8988T (cell line): ENCODE measurements around the gene RPS26.
"Not testable (repeated sequence)": the region's sequence is repeated elsewhere in the genome, so short reads cannot be mapped to it uniquely, and the experiment has no call there.

Experiments
- DNase-seq: peaks from one replicate; pipeline ENCODE4 v3.0.0; 2011

The RPS26 gene

DNA sequence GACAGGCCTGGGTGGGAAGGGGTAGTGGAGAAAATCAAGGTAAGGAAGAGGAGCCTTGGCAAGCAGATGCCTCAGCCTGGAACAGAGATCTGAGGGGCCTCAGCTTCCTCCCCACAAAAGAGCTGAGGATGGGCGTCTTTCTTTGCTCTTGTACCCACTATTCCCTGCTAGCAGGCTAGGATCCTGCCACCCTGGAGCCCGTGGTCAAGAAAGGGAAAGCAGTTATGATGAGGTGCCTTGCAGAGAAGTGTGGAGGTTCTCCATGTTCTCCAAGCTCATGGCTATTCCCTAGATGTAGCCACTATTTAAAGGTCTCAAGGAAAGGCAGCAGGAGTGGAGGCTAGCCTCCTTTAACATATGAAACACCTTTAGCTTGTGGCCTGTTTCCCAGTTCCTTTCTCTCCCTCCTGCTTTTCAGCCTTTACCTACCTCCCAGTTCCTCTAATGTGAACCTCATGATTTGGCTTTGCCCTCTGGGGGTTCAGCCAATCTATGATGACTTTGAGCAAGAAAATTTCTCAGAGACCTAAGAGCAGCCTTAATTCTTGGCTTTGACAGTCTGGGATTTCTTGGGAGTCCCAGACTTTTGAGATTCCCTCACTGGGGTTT is 19.7 kb upstream of the RPS26 start:
- no peak for DNase-seq

DNA sequence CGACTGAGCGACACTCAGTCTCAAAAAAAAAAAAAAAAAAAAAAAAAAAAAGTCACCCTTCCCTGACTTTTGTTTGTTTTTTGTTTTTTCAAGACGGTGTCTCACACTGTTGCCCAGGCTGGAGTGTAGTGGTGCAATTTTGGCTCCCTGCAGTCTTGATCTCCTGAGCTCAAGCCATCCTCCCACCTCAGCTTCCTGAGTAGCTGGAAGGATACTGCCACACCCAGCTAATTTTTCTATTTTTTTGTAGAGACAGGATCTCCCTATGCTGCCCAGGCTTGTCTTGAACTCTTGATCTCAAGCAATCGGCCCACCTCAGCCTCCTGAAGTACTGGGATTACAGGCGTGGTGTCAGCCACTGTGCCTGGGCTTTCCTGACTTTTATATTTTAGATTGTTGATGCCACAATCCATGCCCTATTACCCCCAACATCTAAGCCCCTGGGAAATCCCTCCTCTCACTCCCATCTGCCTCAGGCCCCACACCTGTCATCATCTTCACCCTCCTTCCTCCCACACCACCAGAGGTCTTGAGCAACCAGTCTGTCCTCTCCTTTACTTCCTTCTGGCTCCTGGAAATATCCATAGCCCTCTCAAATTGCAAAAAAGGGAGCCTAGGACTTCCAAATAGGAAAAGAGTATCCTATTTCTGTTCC is 13.1 kb upstream of the RPS26 start:
- no peak for DNase-seq

DNA sequence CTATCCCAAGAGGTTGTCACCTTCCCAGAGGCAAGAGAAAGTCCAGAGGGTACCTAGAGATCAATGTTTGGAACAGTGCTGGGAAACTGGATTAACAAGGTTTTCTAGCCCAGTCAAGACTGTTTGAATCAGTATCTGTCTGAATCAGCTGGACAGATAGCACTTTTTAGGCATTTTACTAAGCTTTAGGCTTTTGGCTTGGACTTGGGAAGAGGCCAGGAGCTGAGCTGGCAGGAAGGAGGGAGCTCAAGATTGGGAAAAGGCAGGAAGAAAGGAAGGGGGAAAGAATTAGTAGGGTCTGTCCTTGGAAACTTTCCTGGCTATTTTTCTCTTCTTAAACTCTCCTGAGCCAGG is 12.6 kb upstream of the RPS26 start:
- no peak for DNase-seq

DNA sequence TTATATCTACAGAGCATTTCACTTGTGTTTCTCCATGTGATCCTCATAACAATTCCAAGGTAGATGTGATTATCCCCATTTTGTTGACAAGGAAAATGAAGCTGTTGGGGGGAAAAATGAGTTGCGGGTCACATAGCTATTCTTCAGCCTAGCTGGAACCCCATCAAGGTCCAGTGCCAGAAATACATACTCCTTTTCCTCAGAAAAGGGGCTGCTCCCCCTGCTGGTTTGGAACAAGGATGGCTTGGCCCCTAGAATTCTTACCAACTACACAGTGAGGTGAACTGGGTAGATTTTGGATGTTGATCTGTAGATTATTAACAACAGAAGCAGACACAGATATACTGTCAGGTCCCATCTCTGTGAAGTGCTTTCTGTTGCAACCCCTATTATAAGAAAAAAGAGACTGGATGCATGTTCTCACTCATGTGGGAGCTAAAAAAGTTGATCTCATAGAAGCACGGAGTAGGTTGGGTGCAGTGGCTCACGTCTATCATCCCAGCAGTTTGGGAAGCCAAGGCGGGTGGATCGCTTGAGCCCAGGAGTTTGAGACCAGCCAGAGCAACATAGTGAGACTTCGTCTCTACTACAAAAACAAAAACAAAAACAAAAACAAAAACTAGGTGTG is 11.9 kb upstream of the RPS26 start:
- DNase-seq = no peak

DNA sequence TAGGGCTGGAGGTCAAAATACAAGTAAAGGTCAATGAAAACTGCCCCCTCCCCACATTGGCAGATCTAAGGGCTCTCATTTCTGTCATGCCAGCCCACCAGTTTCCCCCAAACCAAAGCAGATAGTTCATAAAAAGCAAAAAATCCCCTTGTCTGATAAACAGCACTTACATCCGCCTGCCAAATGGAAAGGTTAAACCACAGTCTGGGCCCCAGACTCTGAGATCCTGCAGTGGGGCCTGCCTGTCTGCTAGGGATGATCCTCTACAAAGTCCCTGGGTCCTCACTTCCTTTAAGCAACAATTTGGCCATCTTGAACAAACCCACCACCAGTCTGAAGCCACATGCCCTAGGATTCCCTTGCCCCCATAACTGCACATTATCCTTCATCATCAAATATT is 9.7 kb upstream of the RPS26 start:
- DNase-seq = no peak

DNA sequence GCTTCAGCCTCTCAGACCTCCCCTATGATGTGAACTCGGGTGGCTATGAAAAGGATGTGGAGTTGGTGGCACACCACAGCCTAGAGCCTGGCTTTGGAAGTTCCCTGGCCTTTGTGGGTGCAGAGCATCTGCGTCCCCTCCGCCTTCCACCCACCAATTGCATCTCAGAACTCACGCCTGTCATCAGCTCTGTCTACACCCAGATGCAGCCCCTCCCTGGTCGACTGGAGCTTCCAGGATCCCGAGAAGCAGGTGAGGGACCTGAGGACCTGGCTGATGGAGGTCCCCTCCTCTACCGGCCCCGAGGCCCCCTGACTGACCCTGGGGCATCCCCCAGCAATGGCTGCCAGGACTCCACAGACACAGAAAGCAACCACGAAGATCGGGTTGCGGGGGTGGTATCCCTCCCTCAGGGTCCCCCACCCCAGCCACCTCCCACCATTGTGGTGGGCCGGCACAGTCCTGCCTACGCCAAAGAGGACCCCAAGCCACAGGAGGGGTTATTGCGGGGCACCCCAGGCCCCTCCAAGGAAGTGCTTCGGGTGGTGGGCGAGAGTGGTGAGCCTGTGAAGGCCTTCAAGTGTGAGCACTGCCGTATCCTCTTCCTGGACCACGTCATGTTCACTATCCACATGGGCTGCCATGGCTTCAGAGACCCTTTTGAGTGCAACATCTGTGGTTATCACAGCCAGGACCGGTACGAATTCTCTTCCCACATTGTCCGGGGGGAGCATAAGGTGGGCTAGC is 7.0 kb upstream of the RPS26 start:
- no peak for DNase-seq

DNA sequence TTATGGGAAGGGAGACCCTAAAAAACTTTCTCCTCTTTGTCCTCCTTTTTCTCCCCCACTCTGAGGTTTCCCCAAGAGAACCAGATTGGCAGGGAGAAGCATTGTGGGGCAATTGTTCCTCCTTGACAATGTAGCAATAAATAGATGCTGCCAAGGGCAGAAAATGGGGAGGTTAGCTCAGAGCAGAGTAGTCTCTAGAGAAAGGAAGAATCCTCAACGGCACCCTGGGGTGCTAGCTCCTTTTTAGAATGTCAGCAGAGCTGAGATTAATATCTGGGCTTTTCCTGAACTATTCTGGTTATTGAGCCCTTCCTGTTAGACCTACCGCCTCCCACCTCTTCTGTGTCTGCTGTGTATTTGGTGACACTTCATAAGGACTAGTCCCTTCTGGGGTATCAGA is 4.6 kb upstream of the RPS26 start:
- DNase-seq = no peak

DNA sequence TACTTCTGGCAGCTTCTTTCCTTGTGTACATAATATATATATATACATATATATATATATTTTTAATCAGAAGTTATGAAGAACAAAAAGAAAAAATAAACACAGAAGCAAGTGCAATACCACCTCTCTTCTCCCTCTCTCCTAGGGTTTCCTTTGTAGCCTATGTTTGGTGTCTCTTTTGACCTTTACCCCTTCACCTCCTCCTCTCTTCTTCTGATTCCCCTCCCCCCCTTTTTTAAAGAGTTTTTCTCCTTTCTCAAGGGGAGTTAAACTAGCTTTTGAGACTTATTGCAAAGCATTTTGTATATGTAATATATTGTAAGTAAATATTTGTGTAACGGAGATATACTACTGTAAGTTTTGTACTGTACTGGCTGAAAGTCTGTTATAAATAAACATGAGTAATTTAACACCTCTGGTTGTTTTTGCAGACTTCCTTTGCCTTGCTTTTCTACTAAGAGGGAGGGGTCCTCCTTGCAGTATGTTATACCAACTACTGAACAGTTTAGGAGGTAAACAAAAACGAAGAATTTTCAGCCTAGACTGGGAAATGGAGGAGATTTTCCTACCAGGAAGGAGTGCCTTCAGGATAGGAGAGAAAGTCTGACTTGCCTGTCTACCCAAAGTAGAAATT is 3.6 kb upstream of the RPS26 start:
- DNase-seq = no peak

DNA sequence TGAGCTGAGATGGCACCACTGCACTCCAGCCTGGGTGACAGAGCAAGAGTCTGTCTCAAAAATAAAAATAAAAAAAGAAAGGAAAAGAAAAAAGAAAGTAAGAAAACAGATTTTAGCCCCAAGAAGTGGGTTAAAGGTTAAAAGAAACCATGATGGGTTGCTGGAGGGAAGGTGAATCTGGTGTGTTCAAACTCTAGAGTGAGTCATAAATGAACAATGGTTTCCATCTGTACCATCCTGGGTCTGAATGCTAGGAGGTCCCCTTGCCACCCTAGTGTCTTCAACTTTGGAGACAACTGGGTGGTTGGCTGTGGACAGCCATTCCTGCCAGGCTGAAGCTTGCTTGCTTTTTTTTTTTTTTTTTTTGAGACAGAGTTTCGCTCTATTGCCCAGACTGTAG is 1.6 kb upstream of the RPS26 start:
- no peak for DNase-seq

DNA sequence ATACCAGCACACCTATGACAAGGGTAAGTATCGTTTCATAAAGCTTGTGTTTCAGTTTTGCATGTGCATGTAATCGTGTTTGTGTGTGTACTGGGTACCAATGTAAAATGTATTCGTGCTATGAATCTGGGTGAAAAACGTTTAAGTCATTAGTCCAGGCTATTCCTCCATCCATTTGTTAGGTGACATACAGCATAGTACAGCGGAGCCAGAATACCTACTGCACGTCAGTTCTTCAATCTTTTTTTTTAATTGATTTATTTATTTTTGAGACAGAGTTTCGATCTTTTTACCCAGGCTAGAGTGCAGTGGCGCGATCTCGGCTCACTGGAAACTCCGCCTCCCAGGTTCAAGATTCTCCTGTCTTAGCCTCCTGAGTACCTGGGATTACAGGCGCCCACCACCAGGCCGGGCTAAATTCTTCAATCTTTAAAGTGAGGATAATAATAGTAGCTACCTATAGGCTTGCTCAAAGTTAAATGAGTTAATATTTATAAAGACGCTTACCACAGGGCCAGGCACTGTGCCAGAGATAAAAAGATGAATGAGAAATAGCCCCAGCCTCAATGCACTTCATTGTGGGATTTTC is 661 bp upstream of the RPS26 start:
- DNase-seq = no peak

DNA sequence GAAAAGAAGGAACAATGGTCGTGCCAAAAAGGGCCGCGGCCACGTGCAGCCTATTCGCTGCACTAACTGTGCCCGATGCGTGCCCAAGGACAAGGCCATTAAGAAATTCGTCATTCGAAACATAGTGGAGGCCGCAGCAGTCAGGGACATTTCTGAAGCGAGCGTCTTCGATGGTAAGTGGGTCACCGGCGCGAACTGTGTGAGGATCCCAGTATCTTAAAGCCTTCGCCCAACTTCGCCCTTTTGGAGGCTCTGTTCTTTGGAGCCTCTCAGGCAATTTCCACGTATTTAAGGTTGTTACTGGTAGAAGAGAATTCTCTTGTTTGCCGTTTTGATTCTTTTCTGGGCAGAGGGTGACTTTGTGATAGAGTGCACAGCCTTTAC is 704 bp downstream of the RPS26 start:
- not testable (repeated sequence) for DNase-seq

DNA sequence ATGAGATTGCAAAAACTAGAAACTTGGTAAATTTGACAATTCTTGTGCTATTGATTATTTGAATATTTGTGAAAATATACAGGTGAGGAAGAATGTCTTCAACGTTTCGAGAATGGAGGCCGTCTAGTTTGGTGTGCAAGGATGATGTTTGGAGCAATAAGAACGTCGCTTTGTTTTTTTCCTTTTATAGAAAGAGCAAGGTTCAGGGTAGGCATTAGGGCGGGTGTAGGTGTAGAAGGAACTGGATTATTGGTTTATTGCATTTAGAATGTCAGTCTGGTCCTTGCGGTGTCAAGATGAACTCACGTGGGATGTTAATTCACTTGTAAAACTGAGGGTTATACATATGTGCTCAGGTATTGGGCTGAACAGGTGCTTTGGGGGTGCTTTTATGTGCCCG is 1.1 kb downstream of the RPS26 start:
- DNase-seq = no peak

DNA sequence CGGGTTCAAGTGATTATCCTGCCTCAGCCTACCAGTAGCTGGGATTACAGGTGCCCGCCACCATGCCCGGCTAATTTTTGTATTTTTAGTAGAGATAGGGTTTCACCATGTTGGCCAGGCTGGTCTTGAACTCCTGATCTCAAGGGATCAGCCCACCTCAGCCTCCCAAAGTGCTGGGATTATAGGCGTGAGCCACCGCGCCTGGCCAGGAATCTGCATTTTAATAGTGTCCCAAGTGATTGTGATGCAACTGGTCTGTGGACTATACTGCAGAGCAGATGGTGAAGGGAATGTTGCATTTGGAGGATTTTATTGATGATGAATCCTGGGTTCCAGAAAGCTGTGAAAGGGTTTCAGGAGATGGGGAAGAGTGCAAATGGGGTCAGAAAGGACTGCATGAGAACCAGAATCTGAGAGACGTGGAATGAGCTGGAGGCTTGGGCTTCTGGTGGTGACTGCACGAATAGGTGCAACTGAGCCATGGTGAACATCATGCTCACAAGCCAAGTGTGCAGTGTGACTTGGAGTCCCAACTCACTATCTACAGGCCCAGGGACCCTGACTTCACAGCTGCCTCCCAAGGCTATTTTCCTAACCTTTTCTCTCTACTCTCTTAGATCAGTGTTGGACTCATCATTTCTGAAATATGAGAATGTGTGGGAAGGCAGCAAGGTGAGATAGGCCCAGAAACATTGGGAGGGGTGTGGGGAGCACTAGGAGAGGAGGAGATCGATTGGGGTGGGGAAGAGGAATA is 4.5 kb downstream of the RPS26 start:
- no peak for DNase-seq

DNA sequence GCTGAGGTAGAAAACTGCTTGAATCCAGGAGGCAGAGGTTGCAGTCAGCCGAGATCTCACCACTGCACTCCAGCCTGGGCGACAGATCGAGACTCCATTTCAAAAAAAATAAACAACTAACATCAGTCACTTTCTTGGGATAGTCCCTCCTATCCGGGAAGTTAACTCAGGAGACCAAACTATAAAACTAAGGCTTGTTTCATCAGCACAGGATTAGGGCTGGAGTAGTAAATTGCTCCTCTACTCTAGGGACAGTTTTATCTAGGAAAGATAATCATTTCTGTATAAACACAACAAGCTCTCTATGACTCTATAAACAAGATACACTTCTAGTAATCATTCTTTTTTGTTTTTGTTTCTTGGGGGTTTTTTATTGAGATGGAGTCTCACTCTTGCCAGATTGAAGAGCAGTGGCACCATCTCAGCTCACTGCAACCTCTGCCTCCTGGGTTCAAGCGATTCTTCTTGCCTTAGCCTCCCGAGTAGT is 11.7 kb downstream of the RPS26 start:
- DNase-seq = no peak

DNA sequence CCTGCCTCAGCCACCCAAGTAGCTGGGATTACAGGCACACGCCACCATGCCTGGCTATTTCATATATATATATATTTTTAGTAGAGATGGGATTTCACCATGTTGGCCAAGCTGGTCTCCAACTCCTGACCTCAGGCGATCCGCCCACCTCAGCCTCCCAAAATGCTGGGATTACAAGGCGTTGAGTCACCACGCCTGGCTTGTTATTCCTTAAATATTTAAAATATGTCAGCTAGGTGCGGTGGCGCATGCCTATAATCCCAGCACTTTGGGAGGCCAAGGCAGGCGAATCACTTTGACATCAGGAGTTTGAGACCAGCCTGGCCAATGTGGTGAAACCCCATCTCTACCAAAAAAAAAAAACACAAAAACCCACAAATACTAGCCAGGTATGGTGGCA is 18.2 kb downstream of the RPS26 start:
- not testable (repeated sequence) for DNase-seq

DNA sequence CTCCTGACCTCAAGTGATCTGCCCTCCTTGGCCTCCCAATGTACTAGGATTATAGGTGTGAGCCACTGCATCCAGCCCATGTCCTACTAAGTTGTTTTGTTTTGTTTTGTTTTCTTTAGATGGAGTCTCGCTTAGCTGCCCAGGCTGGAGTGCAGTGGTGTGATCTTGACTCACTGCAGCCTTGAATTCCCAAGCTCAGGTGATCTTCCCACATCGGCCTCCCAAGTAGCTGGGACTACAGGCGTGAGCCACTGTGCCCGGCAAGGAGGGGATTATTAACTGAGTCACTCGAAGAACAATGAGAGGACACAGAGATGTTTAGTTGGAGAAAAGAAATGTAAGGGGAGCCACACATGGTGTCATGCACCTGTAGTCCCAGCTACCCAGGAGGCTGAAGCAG is 20.3 kb downstream of the RPS26 start:
- no peak for DNase-seq

DNA sequence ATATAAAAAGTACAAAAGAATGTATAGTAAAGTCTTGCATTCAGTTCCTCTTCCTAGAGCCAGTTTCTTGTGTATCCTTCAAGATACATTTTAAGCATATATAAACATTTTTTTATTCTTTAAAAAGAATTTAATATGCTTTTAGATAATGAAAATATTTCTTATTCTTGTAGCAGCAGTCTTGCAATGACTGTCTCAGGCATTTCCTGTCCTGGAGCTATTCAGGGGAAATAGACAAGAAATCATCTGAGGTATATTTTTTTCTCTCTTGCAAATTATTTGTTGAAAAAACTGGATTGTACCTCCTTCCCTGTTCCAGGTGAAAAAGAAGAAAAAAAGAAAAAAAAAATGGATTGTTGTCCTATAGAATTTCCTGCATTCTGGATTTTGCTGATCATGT is 21.3 kb downstream of the RPS26 start:
- no peak for DNase-seq

DNA sequence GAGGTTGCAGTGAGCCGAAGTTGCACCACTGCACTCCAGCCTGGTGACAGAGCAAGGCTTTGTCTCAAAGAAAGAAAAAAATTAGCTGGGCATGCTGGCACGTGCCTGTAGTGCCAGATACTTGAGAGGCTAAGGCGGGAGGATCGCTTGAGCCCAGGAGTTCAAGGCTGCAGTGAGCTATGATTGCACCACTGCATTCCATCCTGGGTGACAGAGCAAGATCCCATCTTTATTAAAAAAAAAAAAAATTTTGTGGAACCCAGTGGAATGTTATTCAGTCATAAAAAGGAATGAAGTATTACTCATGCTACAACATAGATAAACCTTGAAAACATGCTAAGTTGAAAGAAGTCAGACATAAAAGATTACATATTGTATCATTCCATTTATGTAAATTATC is 29.9 kb downstream of the RPS26 start:
- DNase-seq = no peak

DNA sequence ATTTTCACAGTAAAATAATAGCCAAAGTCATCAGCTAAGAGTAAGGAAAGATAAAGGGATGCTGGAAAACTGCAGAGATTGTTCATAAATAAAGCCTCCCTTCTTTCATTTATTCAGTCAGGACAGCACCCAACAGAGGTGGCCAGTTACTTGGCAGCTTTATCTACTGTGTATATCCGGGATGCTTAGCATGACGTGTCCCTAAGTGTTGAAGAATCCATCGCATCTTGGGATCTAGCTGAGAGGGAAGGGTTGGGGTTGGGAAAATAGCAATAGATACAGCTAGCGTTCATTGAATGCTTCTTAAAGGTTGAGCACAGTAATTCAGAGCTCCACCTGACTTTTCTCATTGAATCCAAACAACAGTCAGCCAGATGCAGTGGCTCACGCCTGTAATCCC is 32.7 kb downstream of the RPS26 start:
- no peak for DNase-seq

DNA sequence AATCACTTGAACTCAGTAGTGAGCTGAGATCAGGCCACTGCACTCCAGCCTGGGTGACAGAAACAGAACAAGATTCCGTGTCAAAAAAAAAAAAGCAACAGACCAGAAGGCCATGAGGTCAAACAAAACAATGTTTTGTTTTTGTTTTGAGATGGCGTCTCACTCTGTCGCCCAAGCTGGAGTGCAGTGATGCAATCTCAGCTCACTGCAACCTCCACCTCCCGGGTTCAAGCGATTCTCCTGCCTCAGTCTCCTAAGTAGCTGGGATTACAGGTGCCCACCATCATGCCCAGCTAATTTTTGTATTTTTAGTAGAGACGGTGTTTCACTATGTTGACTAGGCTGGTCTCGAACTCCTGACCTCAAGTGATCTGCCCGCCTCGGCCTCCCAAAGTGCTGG is 36.2 kb downstream of the RPS26 start:
- not testable (repeated sequence) for DNase-seq

DNA sequence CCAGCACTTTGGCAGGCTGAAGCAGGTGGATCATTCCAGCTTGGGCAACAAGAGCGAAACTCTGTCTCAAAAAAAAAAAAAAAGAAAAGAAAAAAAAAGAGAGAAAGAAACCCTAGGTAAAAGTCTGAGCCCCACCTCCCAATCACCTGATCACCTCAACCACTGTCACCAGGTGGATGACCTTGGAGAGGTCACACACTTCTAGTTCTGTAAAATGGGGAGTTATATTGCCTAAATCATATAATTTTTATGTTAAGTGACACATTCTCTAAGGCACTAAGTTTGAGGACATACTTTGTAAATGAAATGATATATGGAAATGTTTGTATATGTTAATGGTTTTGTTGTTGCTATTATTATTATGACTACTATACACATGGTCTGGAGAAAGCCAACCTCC is 36.7 kb downstream of the RPS26 start:
- DNase-seq = no peak
